Neutrophil (primary cell): ENCODE measurements around the gene TIMP1.

Experiments used
- H3K27ac ChIP-seq: fragments of 200-600 bp; sonication (generic); 2 replicates; pipeline ENCODE4 v1.5.1; 2016; ENCODE audit warnings: mild to moderate bottlenecking, moderate library complexity
- H3K27me3 ChIP-seq: fragments of 200-600 bp; sonication (generic); 2 replicates; pipeline ENCODE4 v1.6.0; 2016; ENCODE audit warnings: mild to moderate bottlenecking
- H3K36me3 ChIP-seq: fragments of 200-600 bp; sonication (generic); 2 replicates; pipeline ENCODE4 v1.5.1; 2017
- H3K4me1 ChIP-seq, 2 experiments: fragments of 200-600 bp in 1 of 2; sonication (generic) in 1 of 2; 1 replicate in 1 of 2; 2 replicates in 1 of 2; pipeline versions ENCODE4 v1.5.1 to v1.6.1; 2013 to 2016; ENCODE audit warnings: low read depth in 1 of 2, low read length in 1 of 2, mild to moderate bottlenecking in 1 of 2, moderate library complexity in 1 of 2; ENCODE audit not compliant: control insufficient read depth in 1 of 2, insufficient read depth in 1 of 2
- H3K4me3 ChIP-seq, 2 experiments: fragments of 200-600 bp in 1 of 2; sonication (generic) in 1 of 2; 1 replicate in 1 of 2; 2 replicates in 1 of 2; pipeline ENCODE4 v1.5.1; 2013 to 2016; ENCODE audit warnings: low read depth in 1 of 2, low read length in 1 of 2, mild to moderate bottlenecking in 1 of 2, moderate library complexity in 1 of 2
- H3K9me3 ChIP-seq: fragments of 200-600 bp; sonication (generic); 2 replicates; pipeline ENCODE4 v1.5.1; 2016
- TF ChIP-seq, protein P1 (sequence below): fragments of 200-600 bp; sonication (generic); IDR thresholded peaks from 2 replicates; pipeline ENCODE4 v1.5.1; 2016; ENCODE audit warnings: antibody characterized with exemption

TIMP1 gene

DNA sequence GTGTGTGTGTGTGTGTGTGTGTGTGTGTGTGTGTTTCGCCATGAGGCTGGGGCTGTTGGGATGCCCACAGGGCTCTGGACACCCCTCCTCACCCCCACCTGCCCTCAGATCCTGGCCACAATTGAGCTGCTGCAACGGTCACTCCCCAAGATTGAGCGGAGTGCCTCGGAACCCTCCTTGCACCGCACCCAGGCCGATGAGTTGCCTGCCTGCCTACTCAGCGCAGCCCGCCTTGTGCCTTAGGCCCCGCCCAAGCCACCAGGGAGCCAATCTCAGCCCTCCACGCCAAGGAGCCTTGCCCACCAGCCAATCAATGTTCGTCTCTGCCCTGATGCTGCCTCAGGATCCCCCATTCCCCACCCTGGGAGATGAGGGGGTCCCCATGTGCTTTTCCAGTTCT is 11.0 kb upstream of the TIMP1 start:
- Histone ChIP-seq H3K9me3 (no peaks in the 10 kb centered on the region), H3K4me1 (no peaks in the 10 kb centered on the region), H3K27ac (no peak overlapping the region), H3K27me3 (peaks cover 35% of the 10 kb centered on the region), H3K4me3 (no peak overlapping the region), H3K36me3 (peaks cover 58% of the 10 kb centered on the region)
- TF ChIP-seq, protein P1, sequence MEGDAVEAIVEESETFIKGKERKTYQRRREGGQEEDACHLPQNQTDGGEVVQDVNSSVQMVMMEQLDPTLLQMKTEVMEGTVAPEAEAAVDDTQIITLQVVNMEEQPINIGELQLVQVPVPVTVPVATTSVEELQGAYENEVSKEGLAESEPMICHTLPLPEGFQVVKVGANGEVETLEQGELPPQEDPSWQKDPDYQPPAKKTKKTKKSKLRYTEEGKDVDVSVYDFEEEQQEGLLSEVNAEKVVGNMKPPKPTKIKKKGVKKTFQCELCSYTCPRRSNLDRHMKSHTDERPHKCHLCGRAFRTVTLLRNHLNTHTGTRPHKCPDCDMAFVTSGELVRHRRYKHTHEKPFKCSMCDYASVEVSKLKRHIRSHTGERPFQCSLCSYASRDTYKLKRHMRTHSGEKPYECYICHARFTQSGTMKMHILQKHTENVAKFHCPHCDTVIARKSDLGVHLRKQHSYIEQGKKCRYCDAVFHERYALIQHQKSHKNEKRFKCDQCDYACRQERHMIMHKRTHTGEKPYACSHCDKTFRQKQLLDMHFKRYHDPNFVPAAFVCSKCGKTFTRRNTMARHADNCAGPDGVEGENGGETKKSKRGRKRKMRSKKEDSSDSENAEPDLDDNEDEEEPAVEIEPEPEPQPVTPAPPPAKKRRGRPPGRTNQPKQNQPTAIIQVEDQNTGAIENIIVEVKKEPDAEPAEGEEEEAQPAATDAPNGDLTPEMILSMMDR, result no peak

DNA sequence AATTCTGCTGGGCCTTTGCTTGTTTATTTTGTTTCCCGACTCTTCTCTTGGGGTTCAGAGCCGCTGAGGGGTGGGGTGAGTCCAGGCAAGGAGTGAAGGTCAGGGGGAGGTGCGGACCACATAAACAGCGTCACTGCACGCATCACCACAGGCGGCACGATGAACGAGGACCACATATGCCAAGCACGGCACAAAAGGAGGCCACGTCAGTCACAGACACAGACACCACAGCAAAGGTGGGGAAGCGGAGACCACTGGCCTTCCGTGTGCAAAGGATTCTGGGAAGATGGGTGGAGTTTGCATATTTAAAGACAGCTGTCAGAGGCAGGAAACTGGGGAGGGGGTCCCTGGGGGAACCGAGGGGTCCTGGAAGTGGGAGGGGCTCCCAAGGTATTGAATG is 10.3 kb upstream of the TIMP1 start:
- TF ChIP-seq, protein P1, result no peak
- no peaks in the 10 kb centered on the region for H3K9me3 ChIP-seq
- no peak overlapping the region for H3K27ac ChIP-seq
- no peaks in the 10 kb centered on the region for H3K4me1 ChIP-seq
- H3K4me3 ChIP-seq, result no peak overlapping the region
- H3K36me3 ChIP-seq, result peaks cover 51% of the 10 kb centered on the region
- peaks cover 39% of the 10 kb centered on the region for H3K27me3 ChIP-seq

DNA sequence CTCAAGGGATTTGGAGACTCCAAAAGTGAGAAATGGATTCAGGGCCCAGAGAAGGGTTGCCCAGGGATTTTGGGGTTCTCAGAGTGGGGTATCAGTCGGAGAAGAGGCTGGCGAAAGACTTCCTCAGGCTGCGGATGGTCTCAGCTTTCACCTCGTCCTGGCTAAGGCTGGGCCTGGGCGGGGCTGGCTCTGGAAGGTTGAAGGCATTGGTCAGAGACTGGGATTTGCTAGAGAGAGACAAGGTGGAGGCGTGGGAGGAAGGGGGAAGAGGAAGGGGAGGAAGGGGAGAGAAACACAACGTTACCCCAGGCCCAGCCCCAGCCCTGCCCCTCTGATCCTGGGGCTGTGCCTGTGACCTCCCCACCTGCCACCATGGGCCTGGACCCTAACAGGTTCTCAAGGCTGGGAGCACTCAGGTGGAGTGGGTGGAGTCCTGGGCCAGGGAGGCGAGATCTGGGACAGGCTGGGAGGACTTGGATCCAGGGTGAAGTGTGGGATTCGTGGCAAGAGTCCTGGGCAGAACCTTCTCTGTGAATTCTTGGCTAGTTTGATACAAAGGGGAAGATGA is 9.4 kb upstream of the TIMP1 start:
- H3K4me3 ChIP-seq, result no peak overlapping the region
- no peaks in the 10 kb centered on the region for H3K9me3 ChIP-seq
- H3K27me3 ChIP-seq, result peaks cover 49% of the 10 kb centered on the region
- H3K36me3 ChIP-seq, result peaks cover 42% of the 10 kb centered on the region
- no peak overlapping the region for H3K27ac ChIP-seq
- peaks cover 0 to under 1% of the 10 kb centered on the region in 2 experiments for H3K4me1 ChIP-seq
- TF ChIP-seq, protein P1, result no peak

DNA sequence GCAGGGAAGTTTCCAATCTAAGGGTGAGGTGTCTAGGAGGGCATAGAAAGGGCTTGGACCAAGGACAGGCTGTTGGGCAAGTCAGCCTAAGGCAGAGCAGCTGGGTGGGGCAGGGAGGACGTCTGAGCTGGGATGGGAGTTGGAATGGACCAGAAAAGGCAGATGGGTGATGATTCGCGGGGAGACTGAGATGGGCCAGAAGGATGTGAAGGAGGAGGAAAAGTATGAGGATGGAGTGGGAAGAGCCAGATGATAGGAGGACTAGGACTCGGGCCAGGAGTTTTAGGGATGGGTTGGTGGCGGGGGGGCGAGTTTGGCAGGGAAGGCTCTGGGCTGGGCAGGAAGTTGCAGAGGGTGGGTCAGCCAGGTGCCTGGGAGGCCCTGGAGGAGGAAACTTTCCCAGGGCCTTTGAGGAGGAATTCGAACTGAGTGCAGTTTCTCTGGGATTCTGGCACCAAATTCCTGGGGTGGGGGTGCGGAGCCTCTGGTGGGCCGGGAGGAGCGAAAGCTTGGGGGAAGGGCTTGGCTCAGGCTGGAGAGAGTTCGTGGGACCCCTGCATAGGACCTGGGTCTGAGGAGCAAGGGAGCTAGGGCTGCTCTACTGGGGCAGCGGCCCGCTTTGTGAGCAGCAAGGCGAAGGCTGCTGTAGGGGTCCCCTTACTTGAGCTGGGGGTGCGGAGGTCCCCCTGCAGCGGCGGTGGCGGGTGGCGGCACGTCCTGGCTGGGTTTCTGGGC is 8.7 kb upstream of the TIMP1 start:
- Histone ChIP-seq H3K36me3 (peaks cover 35% of the 10 kb centered on the region), H3K27ac (no peak overlapping the region), H3K9me3 (no peaks in the 10 kb centered on the region), H3K27me3 (peaks cover 55% of the 10 kb centered on the region), H3K4me1 (peaks cover under 1 to 7% of the 10 kb centered on the region in 2 experiments), H3K4me3 (no peak overlapping the region)
- TF ChIP-seq, protein P1, result no peak

DNA sequence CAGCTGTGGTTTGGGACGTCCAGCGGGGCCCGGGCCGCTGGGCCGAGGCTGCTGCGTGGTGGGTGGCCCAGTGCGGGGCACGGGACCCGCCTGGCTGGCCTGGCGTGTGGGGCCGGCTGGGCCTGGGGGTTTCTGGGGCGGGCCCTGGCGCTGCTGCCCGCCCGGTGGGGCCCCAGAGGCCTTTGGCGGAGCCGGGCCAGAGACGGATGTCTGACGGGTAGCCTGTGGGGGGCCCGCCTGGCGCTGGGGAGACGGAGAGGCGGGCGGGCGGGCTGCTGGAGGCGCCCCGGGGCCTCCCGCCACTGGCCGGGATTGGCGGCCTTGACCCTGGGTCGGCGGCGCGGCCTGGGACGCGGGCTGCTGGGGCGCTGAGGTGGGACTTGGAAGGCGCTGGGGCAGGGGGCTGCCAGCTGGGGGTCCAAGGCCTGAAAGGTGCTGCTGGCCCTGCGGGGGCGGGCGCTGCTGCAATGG is 8.1 kb upstream of the TIMP1 start:
- no peak overlapping the region for H3K27ac ChIP-seq
- TF ChIP-seq, protein P1, result no peak
- H3K4me3 ChIP-seq, result no peak overlapping the region
- H3K36me3 ChIP-seq, result peaks cover 29% of the 10 kb centered on the region
- no peaks in the 10 kb centered on the region for H3K9me3 ChIP-seq
- H3K27me3 ChIP-seq, result peaks cover 61% of the 10 kb centered on the region
- peaks cover 6 to 12% of the 10 kb centered on the region in 2 experiments for H3K4me1 ChIP-seq
